Heart left ventricle (tissue), 11 donors: ENCODE data around the gene KCNQ1. TPM values are rescaled to one million over a fixed set of nuclear protein-coding genes. Genes with fewer than 3 reads are reported as not detected.

Experiments used
- polyA plus RNA-seq, 2 donors: library from polyadenylated mRNA; stranded (reverse); fragments of 200-250 nt; gene quantifications; one replicate each; pipeline ENCODE4 v1.2.3, GENCODE V29; 2013
- total RNA-seq, 9 donors: library from RNA; depleted of rRNA in 2 of 9; stranded (reverse); fragments of >200 nt in 2 of 9; fragmentation: NEBNext Ultra II Directional in 3 of 9; extraction: Animal tissue kit (Norgen Biotek cat#: 25700) in 3 of 9; gene quantifications; one replicate each; pipeline versions ENCODE4 v1.1.0 to v1.2.4, GENCODE V29; 2016 to 2023
- donor health status: ischemic (EF 13 %, LVEDD 7.1; RV severe dilation, severe dysfunction).
- donor health status: healthy with polysubstance abuse.
- donor health status: DM: no; HTN: yes; CAD: no.
- donor health status: DM: no; HTN: no; CAD: no.
- donor health status: ischemic (EF 25% LVEDD 5.7; RV mildly dilated, moderate dysfunction).
- donor health status: healthy.
- donor health status: DM: yes; HTN: yes; CAD: no.
- donor health status: PGD.
- donor health status: nonischemic (EF 23%, LVEDD 6.1; RV moderate dilation, normal function).

Gene KCNQ1
- total and polyA plus RNA-seq, 11 donors = 18.6 to 42.4 (median 31.4) TPM

Other genes with a start within 250 kb of the KCNQ1 start
- gene ASCL2, start 174.4 kb upstream of the KCNQ1 start, total RNA-seq = 1 to 10 TPM in 1 of 9 donors, under 1 TPM in 2, not detected in 6; 0.33 to 2.3 (median 0.54) TPM
- under 1 TPM in 1 of 2 donors, not detected in 1; 0.07 TPM for gene ASCL2, start 174.4 kb upstream of the KCNQ1 start, polyA plus RNA-seq
- gene C11orf21, start 143.1 kb upstream of the KCNQ1 start, total RNA-seq = 10 to 100 TPM in 8 of 9 donors, 1 to 10 TPM in 1; 4.8 to 41.2 (median 29.9) TPM
- 10 to 100 TPM in 1 of 2 donors, 1 to 10 TPM in 1; 5.1 to 34.6 TPM for gene C11orf21, start 143.1 kb upstream of the KCNQ1 start, polyA plus RNA-seq
- gene TSPAN32, start 143.0 kb upstream of the KCNQ1 start, total RNA-seq = 10 to 100 TPM in 7 of 9 donors, 1 to 10 TPM in 2; 9.5 to 29.5 (median 19.2) TPM
- gene TSPAN32, start 143.0 kb upstream of the KCNQ1 start, polyA plus RNA-seq = 10 to 100 TPM in 1 of 2 donors, 1 to 10 TPM in 1; 3.5 to 15.5 TPM
- gene CD81, start 67.7 kb upstream of the KCNQ1 start, total RNA-seq = 100 to 1,000 TPM; 277 to 994 (median 568) TPM
- gene CD81, start 67.7 kb upstream of the KCNQ1 start, polyA plus RNA-seq = 100 to 1,000 TPM; 442 to 518 TPM
- 10 to 100 TPM; 23.4 to 45.2 (median 37.2) TPM for gene TSSC4, start 44.3 kb upstream of the KCNQ1 start, total RNA-seq
- 10 to 100 TPM; 34.6 to 75.9 TPM for gene TSSC4, start 44.3 kb upstream of the KCNQ1 start, polyA plus RNA-seq
- gene TRPM5, start 494 bp upstream of the KCNQ1 start, total RNA-seq = not detected
- gene TRPM5, start 494 bp upstream of the KCNQ1 start, polyA plus RNA-seq = not detected